KMS-11 (cell line): ENCODE results near the gene SLCO3A1.

Source experiments
- H2AFZ ChIP-seq: fragments of 200-600 bp; sonication (generic); 2 replicates; pipeline ENCODE4 v1.6.1; 2016; ENCODE audit warnings: antibody characterized with exemption, mixed run types, low read depth
- H3K27ac ChIP-seq: fragments of 200-600 bp; sonication (generic); 2 replicates; pipeline ENCODE4 v1.6.1; 2016; ENCODE audit warnings: mild to moderate bottlenecking, mixed run types
- H3K27me3 ChIP-seq: fragments of 200-600 bp; sonication (generic); 2 replicates; pipeline ENCODE4 v1.6.1; 2017; ENCODE audit warnings: mild to moderate bottlenecking, low read depth, mixed run types, moderate library complexity; ENCODE audit not compliant: insufficient read depth
- H3K36me3 ChIP-seq: fragments of 200-600 bp; sonication (generic); 2 replicates; pipeline ENCODE4 v1.6.1; 2017; ENCODE audit warnings: mild to moderate bottlenecking, mixed run types; ENCODE audit not compliant: insufficient read depth
- H3K4me1 ChIP-seq: fragments of 200-600 bp; sonication (generic); 2 replicates; pipeline ENCODE4 v1.6.1; 2016; ENCODE audit warnings: mild to moderate bottlenecking, low read depth, mixed run types; ENCODE audit not compliant: poor library complexity, severe bottlenecking
- H3K4me2 ChIP-seq: fragments of 200-600 bp; sonication (generic); 2 replicates; pipeline ENCODE4 v1.7.0; 2016; ENCODE audit warnings: mild to moderate bottlenecking, mixed run types
- H3K4me3 ChIP-seq: fragments of 200-600 bp; sonication (generic); IDR thresholded peaks from 2 replicates; pipeline ENCODE4 v1.6.1; 2017; ENCODE audit warnings: low read depth, low read length, mixed read lengths; ENCODE audit not compliant: insufficient read depth
- H3K79me2 ChIP-seq: fragments of 200-600 bp; sonication (generic); 2 replicates; pipeline ENCODE4 v1.6.1; 2016; ENCODE audit warnings: low read depth, mixed run types; ENCODE audit not compliant: insufficient read depth
- H3K9ac ChIP-seq: fragments of 200-600 bp; sonication (generic); 2 replicates; pipeline ENCODE4 v1.6.1; 2016; ENCODE audit warnings: mild to moderate bottlenecking, mixed run types
- H4K20me1 ChIP-seq: fragments of 200-600 bp; sonication (generic); 2 replicates; pipeline ENCODE4 v1.6.1; 2016; ENCODE audit warnings: mild to moderate bottlenecking, mixed run types; ENCODE audit not compliant: insufficient read depth
- TF ChIP-seq, protein P1 (sequence below): fragments of 200-600 bp; sonication (generic); conservative IDR thresholded peaks from 2 replicates; pipeline ENCODE4 v1.6.1; 2017; ENCODE audit warnings: low read depth, mild to moderate bottlenecking, antibody characterized with exemption, low read length, moderate library complexity, mixed read lengths

Gene SLCO3A1

DNA sequence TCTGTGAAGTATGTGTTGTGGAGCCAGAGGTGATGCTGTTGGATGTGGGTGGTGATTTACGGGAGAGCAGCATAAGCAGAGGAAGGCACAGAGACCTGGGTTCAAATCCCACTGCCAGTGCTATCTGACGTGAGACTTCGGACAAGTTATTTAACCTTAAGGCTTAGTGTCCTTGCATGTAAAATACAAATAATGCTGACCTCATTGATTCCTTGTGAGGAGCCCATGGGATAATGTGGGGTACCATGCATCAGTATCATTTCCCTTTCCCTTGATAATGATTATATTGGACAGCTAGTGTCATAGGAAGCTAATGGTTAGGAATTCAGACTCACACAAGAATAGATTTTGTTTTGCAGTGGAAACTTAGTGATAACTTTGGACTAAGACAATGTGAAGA is 141.6 kb downstream of the SLCO3A1 start:
- no peak overlapping the region for H3K4me2 ChIP-seq
- H3K79me2 ChIP-seq: no peaks in the 10 kb centered on the region
- no peak overlapping the region for H2AFZ ChIP-seq
- H3K9ac ChIP-seq: no peak overlapping the region
- H3K36me3 ChIP-seq: no peaks in the 10 kb centered on the region
- H3K27me3 ChIP-seq: no peaks in the 10 kb centered on the region
- H3K27ac ChIP-seq: no peak overlapping the region
- TF ChIP-seq, protein P1, sequence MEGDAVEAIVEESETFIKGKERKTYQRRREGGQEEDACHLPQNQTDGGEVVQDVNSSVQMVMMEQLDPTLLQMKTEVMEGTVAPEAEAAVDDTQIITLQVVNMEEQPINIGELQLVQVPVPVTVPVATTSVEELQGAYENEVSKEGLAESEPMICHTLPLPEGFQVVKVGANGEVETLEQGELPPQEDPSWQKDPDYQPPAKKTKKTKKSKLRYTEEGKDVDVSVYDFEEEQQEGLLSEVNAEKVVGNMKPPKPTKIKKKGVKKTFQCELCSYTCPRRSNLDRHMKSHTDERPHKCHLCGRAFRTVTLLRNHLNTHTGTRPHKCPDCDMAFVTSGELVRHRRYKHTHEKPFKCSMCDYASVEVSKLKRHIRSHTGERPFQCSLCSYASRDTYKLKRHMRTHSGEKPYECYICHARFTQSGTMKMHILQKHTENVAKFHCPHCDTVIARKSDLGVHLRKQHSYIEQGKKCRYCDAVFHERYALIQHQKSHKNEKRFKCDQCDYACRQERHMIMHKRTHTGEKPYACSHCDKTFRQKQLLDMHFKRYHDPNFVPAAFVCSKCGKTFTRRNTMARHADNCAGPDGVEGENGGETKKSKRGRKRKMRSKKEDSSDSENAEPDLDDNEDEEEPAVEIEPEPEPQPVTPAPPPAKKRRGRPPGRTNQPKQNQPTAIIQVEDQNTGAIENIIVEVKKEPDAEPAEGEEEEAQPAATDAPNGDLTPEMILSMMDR: no peak
- no peak overlapping the region for H3K4me3 ChIP-seq
- H4K20me1 ChIP-seq: no peaks in the 10 kb centered on the region
- no peaks in the 10 kb centered on the region for H3K4me1 ChIP-seq

DNA sequence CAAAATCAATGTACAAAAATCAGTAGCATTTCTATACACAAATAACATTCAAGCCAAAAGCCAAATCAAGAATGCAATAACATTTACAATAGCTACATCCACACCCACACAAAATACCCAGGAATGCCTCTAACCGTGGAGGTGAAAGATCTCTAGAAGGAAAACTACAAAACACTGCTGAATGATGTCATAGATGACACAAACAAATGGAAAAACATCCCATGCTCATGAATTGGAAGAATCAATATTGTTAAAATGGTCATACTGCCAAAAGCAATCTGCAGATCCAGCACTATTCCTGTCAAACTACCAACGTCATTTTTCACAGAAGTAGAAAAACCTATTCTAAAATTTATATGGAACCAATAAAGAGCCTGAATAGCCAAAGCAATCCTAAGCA is 143.7 kb downstream of the SLCO3A1 start:
- Histone ChIP-seq H3K4me1 (no peaks in the 10 kb centered on the region), H3K4me2 (no peak overlapping the region), H3K79me2 (no peaks in the 10 kb centered on the region), H3K4me3 (no peak overlapping the region), H3K27me3 (no peaks in the 10 kb centered on the region), H3K27ac (no peak overlapping the region), H4K20me1 (no peaks in the 10 kb centered on the region), H2AFZ (no peak overlapping the region), H3K36me3 (no peaks in the 10 kb centered on the region), H3K9ac (no peak overlapping the region)
- TF ChIP-seq, protein P1: no peak

DNA sequence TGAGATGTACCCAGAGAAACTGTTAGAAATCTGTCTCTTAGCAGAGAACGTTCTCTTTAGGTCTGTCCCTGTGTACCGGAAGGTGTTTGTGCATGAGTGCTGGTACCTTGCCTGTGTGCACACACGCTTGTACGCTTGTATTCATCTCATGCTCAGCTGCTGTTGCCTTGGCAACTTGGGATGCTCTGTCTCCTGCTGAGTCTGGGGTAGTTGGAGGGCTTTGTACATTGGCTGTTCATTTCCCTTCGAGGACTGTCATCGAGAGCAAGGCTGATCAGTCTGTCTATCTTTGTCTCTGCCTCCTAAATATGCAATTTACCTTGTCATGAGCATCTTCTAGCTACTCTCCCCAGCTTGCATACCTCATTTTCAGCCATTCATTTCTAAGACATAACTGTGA is 147.2 kb downstream of the SLCO3A1 start:
- no peak overlapping the region for H2AFZ ChIP-seq
- no peaks in the 10 kb centered on the region for H3K27me3 ChIP-seq
- no peak overlapping the region for H3K4me3 ChIP-seq
- H3K4me2 ChIP-seq: no peak overlapping the region
- H3K36me3 ChIP-seq: no peaks in the 10 kb centered on the region
- H4K20me1 ChIP-seq: no peaks in the 10 kb centered on the region
- no peak overlapping the region for H3K9ac ChIP-seq
- TF ChIP-seq, protein P1: no peak
- H3K27ac ChIP-seq: no peak overlapping the region
- H3K79me2 ChIP-seq: no peaks in the 10 kb centered on the region
- H3K4me1 ChIP-seq: no peaks in the 10 kb centered on the region

DNA sequence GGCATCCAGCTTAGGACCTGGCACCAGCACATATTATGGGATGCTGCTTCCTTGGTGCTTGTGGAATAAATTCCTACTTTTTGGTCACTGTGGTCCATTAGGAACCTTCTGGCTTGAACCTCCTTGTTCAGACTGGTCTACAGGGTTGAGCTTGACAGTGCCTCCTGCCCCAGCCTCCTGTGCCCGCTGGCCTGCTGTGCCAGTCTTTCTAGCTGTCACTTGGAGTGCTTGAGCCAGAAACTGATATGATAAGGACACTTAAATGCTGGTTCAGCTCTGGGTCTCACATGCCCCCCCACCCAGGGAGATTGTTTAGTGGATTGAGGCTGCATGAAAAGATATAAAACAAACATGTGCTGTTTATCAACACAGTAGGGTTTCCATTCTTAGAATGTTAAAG is 147.8 kb downstream of the SLCO3A1 start:
- H3K27me3 ChIP-seq: no peaks in the 10 kb centered on the region
- TF ChIP-seq, protein P1: no peak
- no peak overlapping the region for H3K27ac ChIP-seq
- H3K36me3 ChIP-seq: no peaks in the 10 kb centered on the region
- no peak overlapping the region for H3K4me2 ChIP-seq
- no peak overlapping the region for H3K4me3 ChIP-seq
- no peak overlapping the region for H3K9ac ChIP-seq
- no peaks in the 10 kb centered on the region for H3K4me1 ChIP-seq
- no peaks in the 10 kb centered on the region for H4K20me1 ChIP-seq
- no peak overlapping the region for H2AFZ ChIP-seq
- no peaks in the 10 kb centered on the region for H3K79me2 ChIP-seq
